K562 (cell line): Measurements from ENCODE around the gene RNF4.

Experiments used
- EZH2 ChIP-seq: IDR thresholded peaks from 2 replicates; pipeline ENCODE4 v1.6.1; 2012; ENCODE audit warnings: low read depth, mild to moderate bottlenecking, inconsistent platforms, low read length, borderline replicate concordance
- PML ChIP-seq: IDR thresholded peaks from 2 replicates; pipeline ENCODE4 v1.6.1; 2012; ENCODE audit warnings: low read length, inconsistent platforms

DNA sequence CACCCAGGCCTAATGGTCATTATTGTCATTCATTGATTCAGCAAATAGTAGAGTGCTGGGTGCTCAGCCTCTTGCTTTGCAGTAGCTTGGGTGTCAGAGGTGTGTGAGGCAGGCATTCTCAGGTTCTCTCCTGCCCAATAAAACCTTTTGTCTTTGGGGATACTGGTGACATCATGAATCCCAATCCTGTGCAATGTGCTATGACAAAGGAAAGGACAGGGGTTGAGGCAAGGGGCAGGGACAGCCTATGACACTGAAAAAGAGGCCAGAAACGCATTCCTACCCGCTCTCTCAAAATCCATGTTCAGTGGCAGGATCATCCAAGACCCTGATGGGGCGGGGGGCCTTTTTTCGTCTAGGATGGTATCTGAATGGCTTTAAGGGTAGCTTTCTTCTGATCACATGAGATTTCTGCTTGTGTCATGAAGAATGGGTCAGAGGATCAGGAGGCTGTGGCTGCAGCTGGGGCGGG is 66.0 kb downstream of the RNF4 start:
- TF ChIP-seq PML, result no peak
- TF ChIP-seq EZH2, result no peak
